GM19238 (cell line): ENCODE measurements around the gene HSD17B3.
"Not testable (repeated sequence)": the region's sequence is repeated elsewhere in the genome, so short reads cannot be mapped to it uniquely, and the experiment has no call there.

ENCODE experiments used
- DNase-seq: peaks from one replicate; pipeline ENCODE4 v3.0.0; 2011; ENCODE audit warnings: low spot score; ENCODE audit not compliant: insufficient read length

HSD17B3 gene

GRCh38 chr9:96195541-96195940, 106.4 kb downstream of the HSD17B3 start:
- DNase-seq, result no peak

- no peak for DNase-seq
Observed at GRCh38 chr9:96193236-96193755, 108.7 kb downstream of the HSD17B3 start.

- DNase-seq, result no peak
Observed at GRCh38 chr9:96192710-96193109, 109.3 kb downstream of the HSD17B3 start.

- DNase-seq, result no peak
Observed at GRCh38 chr9:96189995-96190394, 112.0 kb downstream of the HSD17B3 start.

- DNase-seq, result not testable (repeated sequence)
Observed at GRCh38 chr9:96189581-96189980, 112.4 kb downstream of the HSD17B3 start.

GRCh38 chr9:96188571-96188970, 113.4 kb downstream of the HSD17B3 start:
- no peak for DNase-seq

GRCh38 chr9:96187151-96187555, 114.8 kb downstream of the HSD17B3 start:
- DNase-seq, result no peak

GRCh38 chr9:96186591-96187011, 115.4 kb downstream of the HSD17B3 start:
- no peak for DNase-seq

- DNase-seq, result no peak
Observed at GRCh38 chr9:96185518-96186156, 116.3 kb downstream of the HSD17B3 start.
